ENCODE results near the gene KLHL41. TPM values are rescaled to one million over a fixed set of nuclear protein-coding genes. Genes with fewer than 3 reads are reported as not detected.

KLHL41 gene
- under 0.01 and 0.15 TPM in 2 replicates for total RNA-seq

DNA sequence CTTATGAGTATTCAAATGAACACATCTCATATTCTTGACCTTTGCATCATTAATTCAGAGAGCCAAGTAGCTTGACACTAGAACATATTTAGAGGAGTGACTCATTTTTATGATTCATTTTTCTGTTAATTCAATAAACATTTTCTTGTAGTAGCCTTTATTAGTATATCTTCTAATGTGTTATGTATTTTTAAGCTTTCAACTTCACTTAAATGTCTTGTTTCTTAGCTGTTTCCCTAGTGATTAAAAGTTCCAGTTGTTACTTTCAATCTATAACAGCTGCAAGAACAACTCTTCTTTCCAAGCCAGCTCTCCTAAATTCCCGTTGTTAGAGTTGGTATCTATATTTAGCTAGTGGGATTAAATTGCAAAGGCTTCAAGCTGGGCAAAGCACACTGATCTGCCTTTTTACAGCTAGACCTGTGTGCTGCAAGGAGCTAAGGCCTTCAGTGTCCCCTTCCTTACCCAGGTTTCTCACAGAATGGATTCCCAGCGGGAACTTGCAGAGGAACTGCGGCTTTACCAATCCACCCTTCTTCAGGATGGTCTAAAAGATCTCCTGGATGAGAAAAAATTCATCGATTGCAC lies at the start of gene KLHL41:
TSS of gene KLHL41 (plus strand) at position 405 of the 588 bp plus-strand sequence. CDS start at position 482, 77 bp downstream.

DNA sequence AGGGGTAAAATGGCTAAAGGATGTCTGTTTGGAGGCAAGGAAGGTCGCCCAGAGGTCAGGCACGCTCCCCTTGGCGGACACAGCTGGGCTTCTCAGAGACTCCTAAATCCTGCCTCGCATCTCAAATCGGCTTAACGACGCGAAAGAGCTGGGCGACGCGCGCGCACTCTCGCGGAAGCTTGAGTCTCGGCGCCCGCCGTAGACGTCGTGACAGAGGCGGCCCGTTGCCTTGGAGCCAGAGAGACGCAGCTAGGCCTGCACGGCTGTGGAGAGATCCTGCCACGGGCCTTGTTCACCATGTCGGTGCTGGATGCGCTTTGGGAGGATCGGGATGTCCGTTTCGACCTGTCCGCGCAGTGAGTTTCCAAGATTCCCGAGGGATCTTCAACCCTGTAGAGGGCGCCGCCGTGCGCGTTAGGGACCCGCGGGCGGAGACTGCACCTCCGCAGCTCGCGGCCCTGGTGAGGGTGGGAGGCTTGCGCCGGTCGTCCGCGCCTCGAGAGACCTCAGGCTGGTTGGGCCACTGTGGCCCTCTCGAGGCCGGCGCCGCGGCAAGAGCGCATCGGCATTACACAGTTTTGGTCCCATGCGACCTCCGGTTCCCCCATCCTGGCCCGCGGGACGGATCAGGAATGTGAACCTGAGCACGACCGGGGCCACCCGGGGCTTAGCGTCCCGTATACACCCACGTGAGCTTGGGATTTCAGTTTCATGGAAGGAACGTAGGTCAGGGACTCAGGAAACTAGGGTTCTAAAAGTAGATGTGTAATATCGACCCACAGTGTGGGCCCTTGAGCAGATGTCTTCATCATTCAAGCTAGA lies 30.0 kb upstream of the KLHL41 start, which contains the start of gene BBS5:
TSS of gene BBS5 (plus strand) at position 238 of the 822 bp plus-strand sequence. CDS start at position 298, 60 bp downstream.

DNA sequence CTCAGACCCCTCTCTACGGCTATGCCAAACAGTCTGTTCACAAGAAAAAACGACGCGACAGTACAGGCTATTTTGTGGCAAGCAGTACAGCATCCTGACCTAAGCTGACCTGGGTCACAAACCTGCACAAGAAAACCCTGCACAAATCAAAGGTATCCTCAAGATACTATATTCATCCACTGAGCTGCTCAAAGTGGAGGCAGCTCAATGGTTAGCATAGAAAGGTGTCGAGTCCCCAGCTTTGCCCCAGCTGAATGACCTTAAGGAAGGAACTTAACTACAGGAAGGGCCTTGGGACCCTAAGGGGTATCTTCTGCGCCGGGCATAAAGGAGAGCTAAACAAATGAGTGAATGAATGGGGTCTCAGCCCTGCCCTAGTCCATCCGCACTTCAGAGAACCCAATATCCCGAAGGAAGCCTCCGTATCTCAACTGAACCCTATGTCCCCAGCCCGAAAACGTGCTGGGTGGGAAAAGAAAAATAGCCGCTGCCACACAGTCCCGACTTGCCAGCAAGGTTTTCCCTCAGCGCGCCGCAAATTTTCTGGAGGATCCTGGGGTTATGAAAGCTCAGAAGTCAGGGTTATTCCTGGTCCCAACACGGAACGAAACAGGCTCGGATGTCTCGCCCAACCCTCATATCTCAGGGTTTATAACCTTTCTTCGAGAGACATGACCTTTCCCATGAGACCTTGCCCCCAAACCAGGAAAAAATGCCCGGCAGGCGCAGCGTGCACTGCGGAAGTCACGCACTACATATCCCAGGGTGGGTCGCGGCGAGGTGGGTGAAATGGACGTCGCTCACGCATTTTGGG lies 63.9 kb downstream of the KLHL41 start, which contains the start of gene FASTKD1:
TSS of gene FASTKD1 (minus strand) at position 706 of the 814 bp plus-strand sequence. CDS start 1,836 bp downstream, outside the sequence.

Other genes starting within 250 kb of the KLHL41 start
- gene LRP2, start 147.2 kb upstream of the KLHL41 start, total RNA-seq: not detected in 2 replicates
- 2.9 and 5.0 TPM in 2 replicates for gene BBS5, start 30.2 kb upstream of the KLHL41 start, total RNA-seq
- gene FASTKD1, start 64.2 kb downstream of the KLHL41 start, total RNA-seq: 23.4 and 35.9 TPM in 2 replicates
- gene PPIG, start 74.6 kb downstream of the KLHL41 start, total RNA-seq: 20.5 and 32.8 TPM in 2 replicates
- not detected in 2 replicates for gene CFAP210, start 184.7 kb downstream of the KLHL41 start, total RNA-seq
- gene PHOSPHO2, start 184.8 kb downstream of the KLHL41 start, total RNA-seq: 2.3 and 2.9 TPM in 2 replicates
- 15.0 and 16.9 TPM in 2 replicates for gene KLHL23, start 224.1 kb downstream of the KLHL41 start, total RNA-seq

All from epithelial cell of umbilical artery (primary cell).